Neural cell (in vitro differentiated cells): ENCODE results near the gene TEX19. TPM values are rescaled to one million over a fixed set of nuclear protein-coding genes. Genes with fewer than 3 reads are reported as not detected.

Experiments
- H2AFZ ChIP-seq: fragments of 200-600, 300-800 bp; sonication (generic), shearing (Covaris generic); 2 replicates; pipeline ENCODE4 v1.6.0; 2014; ENCODE audit warnings: low read depth, mild to moderate bottlenecking, antibody characterized with exemption, low read length, moderate library complexity
- H3F3A ChIP-seq: fragments of 200-600 bp; shearing (Covaris generic); 2 replicates; pipeline ENCODE4 v1.6.1; 2016; ENCODE audit warnings: mild to moderate bottlenecking, moderate library complexity, mixed read lengths, antibody characterized with exemption, low read length; ENCODE audit not compliant: insufficient read depth, poor library complexity, severe bottlenecking
- H3K27ac ChIP-seq: fragments of 200-600, 300-800 bp; sonication (generic), shearing (Covaris generic); 2 replicates; pipeline ENCODE4 v1.5.1; 2014; ENCODE audit warnings: mild to moderate bottlenecking, low read length, moderate library complexity
- H3K27me3 ChIP-seq: fragments of 300-800, 200-600 bp; sonication (generic), shearing (Covaris generic); 2 replicates; pipeline ENCODE4 v1.6.0; 2014; ENCODE audit warnings: mild to moderate bottlenecking, low read depth, low read length, moderate library complexity; ENCODE audit not compliant: insufficient read depth
- H3K36me3 ChIP-seq: fragments of 300-800, 200-600 bp; sonication (generic), shearing (Covaris generic); 2 replicates; pipeline ENCODE4 v1.5.1; 2014; ENCODE audit warnings: mild to moderate bottlenecking, antibody characterized with exemption, low read length, moderate library complexity; ENCODE audit not compliant: insufficient read depth
- H3K4me2 ChIP-seq: fragments of 300-800, 200-600 bp; sonication (generic), shearing (Covaris generic); 2 replicates; pipeline ENCODE4 v1.6.0; 2014; ENCODE audit warnings: mild to moderate bottlenecking, low read length
- H3K4me3 ChIP-seq: fragments of 300-800, 200-600 bp; sonication (generic), shearing (Covaris generic); 2 replicates; pipeline ENCODE4 v1.5.1; 2014; ENCODE audit warnings: mild to moderate bottlenecking, low read length, moderate library complexity
- H3K79me2 ChIP-seq: fragments of 200-600 bp; shearing (Covaris generic); replicated peaks from 2 replicates; pipeline ENCODE4 v1.6.0; 2014; ENCODE audit warnings: mild to moderate bottlenecking, low read length, moderate library complexity; ENCODE audit not compliant: insufficient read depth
- H3K9ac ChIP-seq: fragments of 300-800, 200-600 bp; sonication (generic), shearing (Covaris generic); 2 replicates; pipeline ENCODE4 v1.6.1; 2016; ENCODE audit warnings: mild to moderate bottlenecking, low read length, mixed read lengths
- H3K9me2 ChIP-seq: fragments of 200-600 bp; shearing (Covaris generic); 2 replicates; pipeline ENCODE4 v1.6.1; 2016; ENCODE audit warnings: mild to moderate bottlenecking, low read length, mixed read lengths; ENCODE audit not compliant: insufficient read depth
- H3K9me3 ChIP-seq: fragments of 200-600, 300-800 bp; sonication (generic), shearing (Covaris generic); 2 replicates; pipeline ENCODE4 v1.6.1; 2016; ENCODE audit warnings: mild to moderate bottlenecking, mixed run types, low read length, moderate library complexity, mixed read lengths
- H4K20me1 ChIP-seq: fragments of 200-600 bp; shearing (Covaris generic); 2 replicates; pipeline ENCODE4 v1.6.1; 2016; ENCODE audit warnings: mild to moderate bottlenecking, mixed run types; ENCODE audit not compliant: insufficient read depth
- CTCF ChIP-seq: fragments of 450-650 bp; IDR thresholded peaks from 2 replicates; pipeline ENCODE4 v1.5.1; 2014; ENCODE audit warnings: antibody characterized with exemption, mild to moderate bottlenecking, moderate library complexity; ENCODE audit not compliant: poor library complexity, severe bottlenecking
- EP300 ChIP-seq: fragments of 450-650 bp; conservative IDR thresholded peaks from 2 replicates; pipeline ENCODE4 v1.6.1; 2014; ENCODE audit warnings: antibody characterized with exemption, mild to moderate bottlenecking, moderate library complexity; ENCODE audit not compliant: poor library complexity, severe bottlenecking
- EZH2 ChIP-seq: fragments of 200-600, 300-800 bp; shearing (Covaris generic), sonication (generic); IDR thresholded peaks from 2 replicates; pipeline ENCODE4 v1.6.1; 2014; ENCODE audit warnings: antibody characterized with exemption, low read length, borderline replicate concordance, mild to moderate bottlenecking; ENCODE audit not compliant: insufficient read depth, poor library complexity, severe bottlenecking
- MXI1 ChIP-seq: fragments of 450-650 bp; conservative IDR thresholded peaks from 2 replicates; pipeline ENCODE4 v1.6.1; 2014; ENCODE audit warnings: antibody characterized with exemption, mild to moderate bottlenecking; ENCODE audit not compliant: poor library complexity, severe bottlenecking
- POLR2AphosphoS5 ChIP-seq: IDR thresholded peaks from 2 replicates; pipeline ENCODE4 v1.6.1; 2012
- RAD21 ChIP-seq: fragments of 450-650 bp; conservative IDR thresholded peaks from 2 replicates; pipeline ENCODE4 v1.6.1; 2014; ENCODE audit warnings: antibody characterized with exemption, mild to moderate bottlenecking, moderate library complexity
- REST ChIP-seq: IDR thresholded peaks from 2 replicates; pipeline ENCODE4 v1.6.1; 2012; ENCODE audit warnings: borderline replicate concordance
- SMC3 ChIP-seq: fragments of 450-650 bp; conservative IDR thresholded peaks from 2 replicates; pipeline ENCODE4 v1.6.1; 2014; ENCODE audit warnings: antibody characterized with exemption, mild to moderate bottlenecking, moderate library complexity; ENCODE audit not compliant: poor library complexity
- TAF1 ChIP-seq: IDR thresholded peaks from 2 replicates; pipeline ENCODE4 v1.6.1; 2012; ENCODE audit warnings: low read depth
- polyA plus RNA-seq: library from polyadenylated mRNA; depleted of rRNA; stranded (reverse); fragments of >200 nt; gene quantifications from 2 replicates; pipeline ENCODE4 v1.2.3, GENCODE V29; 2014

Gene TEX19
- polyA plus RNA-seq, 1 donor from 2014 or later: not detected

- no peak overlapping the region for H3K4me2 ChIP-seq
- H3K27ac ChIP-seq: no peak overlapping the region
- H3K27me3 ChIP-seq: no peaks in the 10 kb centered on the region
- H3K9ac ChIP-seq: no peak overlapping the region
- no peak for TF ChIP-seq RAD21
- TF ChIP-seq POLR2AphosphoS5: no peak
- TF ChIP-seq EZH2: no peak
- TF ChIP-seq MXI1: no peak
- no peak for TF ChIP-seq REST
- TF ChIP-seq TAF1: no peak
- no peak for TF ChIP-seq EP300
- TF ChIP-seq CTCF: no peak
- no peak for TF ChIP-seq SMC3
- no peaks in the 10 kb centered on the region for H3K9me3 ChIP-seq
- no peaks in the 10 kb centered on the region for H3F3A ChIP-seq
- no peaks in the 10 kb centered on the region for H3K9me2 ChIP-seq
- H3K79me2 ChIP-seq: no peaks in the 10 kb centered on the region
- no peak overlapping the region for H3K4me3 ChIP-seq
- no peak overlapping the region for H2AFZ ChIP-seq
- H3K36me3 ChIP-seq: no peaks in the 10 kb centered on the region
- no peaks in the 10 kb centered on the region for H4K20me1 ChIP-seq
Observed at GRCh38 chr17:82353484-82353883, 5.6 kb upstream of the TEX19 start.

- no peak overlapping the region for H3K9ac ChIP-seq
- H3K27me3 ChIP-seq: peaks cover 5% of the 10 kb centered on the region
- H3K9me3 ChIP-seq: no peaks in the 10 kb centered on the region
- no peak overlapping the region for H3K4me3 ChIP-seq
- H3K27ac ChIP-seq: no peak overlapping the region
- no peaks in the 10 kb centered on the region for H3F3A ChIP-seq
- no peaks in the 10 kb centered on the region for H3K36me3 ChIP-seq
- H3K79me2 ChIP-seq: no peaks in the 10 kb centered on the region
- no peak for TF ChIP-seq CTCF
- TF ChIP-seq SMC3: no peak
- no peak for TF ChIP-seq TAF1
- TF ChIP-seq MXI1: no peak
- TF ChIP-seq POLR2AphosphoS5: no peak
- TF ChIP-seq EZH2: no peak
- no peak for TF ChIP-seq EP300
- no peak for TF ChIP-seq REST
- no peak for TF ChIP-seq RAD21
- H4K20me1 ChIP-seq: no peaks in the 10 kb centered on the region
- H3K4me2 ChIP-seq: no peak overlapping the region
- no peaks in the 10 kb centered on the region for H3K9me2 ChIP-seq
- no peak overlapping the region for H2AFZ ChIP-seq
Observed at GRCh38 chr17:82354804-82355308, 4.2 kb upstream of the TEX19 start.
